Measurements from ENCODE around the gene GALNT16. TPM values are rescaled to one million over a fixed set of nuclear protein-coding genes. Genes with fewer than 3 reads are reported as not detected.

The GALNT16 gene
- total and polyA plus RNA-seq, 2 of the 8 experiments (the other 6 are each of a cell fraction or from before 2014, with no cell fraction given): 5.4 to 6.3 TPM

GRCh38 chr14:69260861-69261564 is 1.1 kb downstream of the GALNT16 start:
- peaks cover 0 to 2% of the 10 kb centered on the region in 2 experiments for H4K20me1 ChIP-seq (replicated peaks in 1 of 2; ENCODE audit: control insufficient read depth in 1 of 2, insufficient read depth in 2 of 2, low read length in 2 of 2)
- H2BK5ac ChIP-seq (ENCODE audit: low read depth, low read length): no peak overlapping the region
- FAIRE-seq (no peak), DNase-seq (ENCODE audit: low read depth in 1 of 2, low spot score in 2 of 2) (peak in 1 of 2 experiments; percentile 87)
- CTCF ChIA-PET (ENCODE audit: partially characterized antibody): interaction anchor here (0.5 to 7.0 kb wide), 22 partner anchors 11 to 243 kb away, joined by 3 to 46 read pairs (median 4); no protein-coding TSS in a partner anchor
- H3K27me3 ChIP-seq (replicated peaks in 1 of 4; ENCODE audit: control insufficient read depth in 3 of 4, extremely low read depth in 1 of 4, insufficient read depth in 3 of 4, low read length in 3 of 4): peaks cover 13 to 57% (median 42%) of the 10 kb centered on the region in 4 experiments
- H3K9ac ChIP-seq (replicated peaks in 1 of 4; ENCODE audit: extremely low read depth in 1 of 4, low read depth in 3 of 4, low read length in 3 of 4): peak overlapping the region in 1 of 4 experiments; percentile 41; a peak in 2 of 7 replicates
- peak overlapping the region; percentile 67 to 94 (median 78) for H3K4me3 ChIP-seq (ENCODE audit: extremely low read depth in 1 of 4, insufficient read depth in 2 of 4, low read depth in 3 of 4, low read length in 4 of 4)
- H3K4ac ChIP-seq (replicated peaks; ENCODE audit: insufficient read length, low read depth, low read length): no peak overlapping the region
- H3K79me2 ChIP-seq (ENCODE audit: control insufficient read depth in 1 of 2, insufficient read depth in 2 of 2, low read length in 2 of 2): no peaks in the 10 kb centered on the region
- peaks cover 5 to 13% (median 9%) of the 10 kb centered on the region in 4 experiments for H3K4me1 ChIP-seq (replicated peaks in 1 of 4; ENCODE audit: control insufficient read depth in 3 of 4, insufficient read depth in 4 of 4, low read length in 3 of 4)
- H3K14ac ChIP-seq (ENCODE audit: insufficient read length): no peak overlapping the region
- POLR2A ChIA-PET (ENCODE audit: partially characterized antibody): interaction anchor here (0.6 to 2.9 kb wide), 4 partner anchors 14 to 259 kb away, joined by 3 to 8 read pairs (median 4); no protein-coding TSS in a partner anchor
- H3K23ac ChIP-seq (ENCODE audit: insufficient read length): no peak overlapping the region
- no peak overlapping the region for H3K27ac ChIP-seq (ENCODE audit: low read depth, low read length)
- no peak overlapping the region for H3K18ac ChIP-seq (ENCODE audit: extremely low read depth, low read length)
- H2AFZ ChIP-seq (ENCODE audit: low read length): peak overlapping the region; percentile 42; the same call in 1 of the 2 replicates
- peak overlapping the region; percentile 6; the same call in 1 of the 2 replicates for H4K8ac ChIP-seq (ENCODE audit: extremely low read depth, insufficient read depth, low read length)
- H3K9me3 ChIP-seq (ENCODE audit: insufficient read depth in 2 of 2, low read depth in 1 of 2, low read length in 1 of 2): no peaks in the 10 kb centered on the region
- H2BK12ac ChIP-seq (ENCODE audit: low read depth, low read length): no peak overlapping the region
- 2% methylated on average over 10 of the region's 64 CpGs; no CpG with 5 or more reads in 1 of the 2 experiments for WGBS, 2 experiments (ENCODE audit: extremely low coverage in 1 of 2, insufficient coverage in 1 of 2, insufficient read length in 1 of 2, insufficient replicate concordance in 2 of 2, low coverage in 1 of 2, low lambda C conversion rate in 2 of 2, missing lambda C conversion rate in 1 of 2)
- no peak overlapping the region for H4K91ac ChIP-seq (replicated peaks; ENCODE audit: insufficient read length, low read length)
- no peak overlapping the region; the same call in 1 of the 2 replicates for H2BK15ac ChIP-seq (ENCODE audit: low read length)
- no peak overlapping the region for H2AK5ac ChIP-seq (ENCODE audit: low read depth, low read length)
- H3K4me2 ChIP-seq (ENCODE audit: insufficient read depth in 1 of 2, low read depth in 2 of 2, low read length in 2 of 2): peak overlapping the region; percentile 84 to 98
- no peak overlapping the region for H3K56ac ChIP-seq (replicated peaks; ENCODE audit: insufficient read length, low read depth, low read length)
- no peak overlapping the region for H2BK120ac ChIP-seq (replicated peaks; ENCODE audit: low read depth, low read length)
- H2BK20ac ChIP-seq (ENCODE audit: low read length): no peak overlapping the region
- no peak overlapping the region for H4K5ac ChIP-seq (ENCODE audit: insufficient read length, low read depth, low read length)
- H3K23me2 ChIP-seq (ENCODE audit: low read depth, low read length): peaks cover 21% of the 10 kb centered on the region
- H3K79me1 ChIP-seq (ENCODE audit: low read depth, low read length): no peaks in the 10 kb centered on the region
- H3K36me3 ChIP-seq (ENCODE audit: control insufficient read depth in 2 of 4, insufficient read depth in 4 of 4, low read length in 3 of 4): no peaks in the 10 kb centered on the region
- TF ChIP-seq RBBP5 (IDR thresholded peaks at IDR 0.05; ENCODE audit: borderline replicate concordance, low read depth, low read length): no peak
- no peak for TF ChIP-seq TAF1 (IDR thresholded peaks at IDR 0.05; ENCODE audit: low read depth, low read length)
- no peak for TF ChIP-seq GABPA (IDR thresholded peaks at IDR 0.05; ENCODE audit: borderline replicate concordance, insufficient read depth, low read length)
- no peak for TF ChIP-seq POLR2A (IDR thresholded peaks at IDR 0.05; ENCODE audit: control extremely low read depth in 1 of 2, low read depth in 2 of 2, low read length in 2 of 2)
- no peak for TF ChIP-seq BRCA1 (IDR thresholded peaks at IDR 0.05; ENCODE audit: low read depth, low read length)
- TF ChIP-seq CTBP2 (IDR thresholded peaks at IDR 0.05; ENCODE audit: borderline replicate concordance, insufficient read depth, insufficient read length, low read length): no peak
- no peak for TF ChIP-seq MAFK (IDR thresholded peaks at IDR 0.05; ENCODE audit: low read depth, low read length)
- TF ChIP-seq KDM5A (IDR thresholded peaks at IDR 0.05; ENCODE audit: low read length): no peak
- TF ChIP-seq, protein P1, sequence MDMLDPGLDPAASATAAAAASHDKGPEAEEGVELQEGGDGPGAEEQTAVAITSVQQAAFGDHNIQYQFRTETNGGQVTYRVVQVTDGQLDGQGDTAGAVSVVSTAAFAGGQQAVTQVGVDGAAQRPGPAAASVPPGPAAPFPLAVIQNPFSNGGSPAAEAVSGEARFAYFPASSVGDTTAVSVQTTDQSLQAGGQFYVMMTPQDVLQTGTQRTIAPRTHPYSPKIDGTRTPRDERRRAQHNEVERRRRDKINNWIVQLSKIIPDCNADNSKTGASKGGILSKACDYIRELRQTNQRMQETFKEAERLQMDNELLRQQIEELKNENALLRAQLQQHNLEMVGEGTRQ (IDR thresholded peaks at IDR 0.05; ENCODE audit: low read length): no peak
- peak; percentile 54 for TF ChIP-seq EGR1 (IDR thresholded peaks at IDR 0.05; ENCODE audit: borderline replicate concordance, low read depth, low read length)
- 0 out of 2 replicates have a peak, but pooled peaks have one; percentile 22 for TF ChIP-seq SUZ12 (IDR thresholded peaks at IDR 0.05; ENCODE audit: low read length)

Data from H1 (cell line).